HepG2 (cell line): Measurements from ENCODE around the gene TSC22D2. TPM values are rescaled to one million over a fixed set of nuclear protein-coding genes. Genes with fewer than 3 reads are reported as not detected.
A peak's percentile ranks its signal among the peaks of the same experiment; 100 is the strongest.

ENCODE experiments used
- AGO2 ChIP-seq: fragments of 200-400 bp; formaldehyde crosslinking; optimal IDR thresholded peaks from 2 replicates; pipeline ENCODE3; 2017; ENCODE audit warnings: mild to moderate bottlenecking, low read depth, low read length, moderate library complexity
- GFI1 ChIP-seq: sonication (generic); formaldehyde crosslinking; IDR thresholded peaks from 2 replicates; pipeline ENCODE4 v1.5.0; 2020; ENCODE audit warnings: missing genetic modification reagents, mild to moderate bottlenecking, borderline replicate concordance
- MIER2 ChIP-seq: IDR thresholded peaks from 2 replicates; pipeline ENCODE4 v1.6.1; 2016; ENCODE audit warnings: missing biosample characterization, missing genetic modification reagents
- NFE2L1 ChIP-seq: sonication (generic); formaldehyde crosslinking; IDR thresholded peaks from 2 replicates; pipeline ENCODE4 v1.4.0; 2020; ENCODE audit warnings: missing genetic modification reagents, mild to moderate bottlenecking, borderline replicate concordance
- PHF20 ChIP-seq: sonication (generic); formaldehyde crosslinking; IDR thresholded peaks from 2 replicates; pipeline ENCODE4 v1.5.0; 2020; ENCODE audit warnings: mild to moderate bottlenecking, missing genetic modification reagents
- RBAK ChIP-seq: sonication (generic); formaldehyde crosslinking; IDR thresholded peaks from 2 replicates; pipeline ENCODE4 v1.5.1; 2020; ENCODE audit warnings: mild to moderate bottlenecking, missing genetic modification reagents
- RBFOX2 ChIP-seq: fragments of 200-400 bp; formaldehyde crosslinking; IDR thresholded peaks from 2 replicates; pipeline ENCODE4 v1.6.1; 2017; ENCODE audit warnings: low read depth, mild to moderate bottlenecking, low read length
- REL ChIP-seq: sonication (generic); formaldehyde crosslinking; conservative IDR thresholded peaks from 2 replicates; pipeline ENCODE4 v1.8.0; 2022; ENCODE audit warnings: mild to moderate bottlenecking, missing genetic modification reagents, moderate library complexity
- SAP130 ChIP-seq: IDR thresholded peaks from 2 replicates; pipeline ENCODE4 v1.6.1; 2016; ENCODE audit warnings: low read depth
- SMAD9 ChIP-seq: sonication (generic); formaldehyde crosslinking; IDR thresholded peaks from 2 replicates; pipeline ENCODE4 v1.5.1; 2020; ENCODE audit warnings: mild to moderate bottlenecking, missing genetic modification reagents
- SNAI1 ChIP-seq: sonication (generic); formaldehyde crosslinking; IDR thresholded peaks from 2 replicates; pipeline ENCODE4 v1.5.0; 2020; ENCODE audit warnings: mild to moderate bottlenecking, missing genetic modification reagents, borderline replicate concordance
- TSC22D2 ChIP-seq: sonication (generic); formaldehyde crosslinking; IDR thresholded peaks from 2 replicates; pipeline ENCODE4 v1.5.1; 2020; ENCODE audit warnings: missing genetic modification reagents, mild to moderate bottlenecking, borderline replicate concordance
- ZFYVE20 ChIP-seq: sonication (generic); formaldehyde crosslinking; IDR thresholded peaks from 2 replicates; pipeline ENCODE4 v1.8.0; 2023; ENCODE audit warnings: low read depth, mild to moderate bottlenecking, moderate library complexity, missing genetic modification reagents, borderline replicate concordance
- ZKSCAN1 ChIP-seq: fragments of 150-350 bp; IDR thresholded peaks from 2 replicates; pipeline ENCODE4 v1.6.1; 2014; ENCODE audit warnings: low read length
- ZNF350 ChIP-seq: sonication (generic); formaldehyde crosslinking; IDR thresholded peaks from 2 replicates; pipeline ENCODE4 v1.4.0; 2020; ENCODE audit warnings: mild to moderate bottlenecking, low read depth, missing genetic modification reagents, borderline replicate concordance
- ZNF703 ChIP-seq: sonication (generic); formaldehyde crosslinking; IDR thresholded peaks from 2 replicates; pipeline ENCODE4 v1.5.1; 2020; ENCODE audit warnings: missing genetic modification reagents, mild to moderate bottlenecking, moderate library complexity, borderline replicate concordance
- ZZZ3 ChIP-seq: sonication (generic); formaldehyde crosslinking; IDR thresholded peaks from 2 replicates; pipeline ENCODE4 v1.4.0; 2020; ENCODE audit warnings: missing genetic modification reagents, mild to moderate bottlenecking, borderline replicate concordance
- polyA plus RNA-seq, 8 experiments: library from polyadenylated mRNA; depleted of rRNA in 3 of 8; stranded (reverse) in 7 of 8; unstranded in 1 of 8; fragments of >200 nt; fragmentation: Illumina TruSeq in 4 of 8; extraction: Trizol in 4 of 8; gene quantifications; 2 replicates each; pipeline versions ENCODE4 v1.2.1 to v1.2.3, GENCODE V29; 2011 to 2016; ENCODE audit warnings: low read depth in 4 of 8, missing spikeins in 1 of 8, mixed read lengths in 1 of 8; ENCODE audit not compliant: insufficient read depth in 1 of 8
- total RNA-seq, 5 experiments: library from RNA; depleted of rRNA; stranded (reverse); fragments of >200 nt; fragmentation: Illumina TruSeq; extraction: Trizol; gene quantifications; 2 replicates each; pipeline ENCODE4 v1.2.3, GENCODE V29; 2016; ENCODE audit warnings: low read depth in 1 of 5
- TF ChIP-seq, protein P1 (sequence below): sonication (generic); formaldehyde crosslinking; IDR thresholded peaks from 2 replicates; pipeline ENCODE4 v1.5.1; 2020; ENCODE audit warnings: missing genetic modification reagents, mild to moderate bottlenecking, borderline replicate concordance
- TF ChIP-seq, protein P2 (sequence below): sonication (generic); formaldehyde crosslinking; IDR thresholded peaks from 2 replicates; pipeline ENCODE4 v1.5.1; 2020; ENCODE audit warnings: mild to moderate bottlenecking, missing genetic modification reagents, moderate library complexity
- TF ChIP-seq, protein P3 (sequence below): sonication (generic); IDR thresholded peaks from 2 replicates; pipeline ENCODE4 v1.6.1; 2016; ENCODE audit warnings: low read depth, borderline replicate concordance
- TF ChIP-seq, protein P4 (sequence below): IDR thresholded peaks from 2 replicates; pipeline ENCODE4 v1.6.1; 2012; ENCODE audit warnings: inconsistent platforms
- TF ChIP-seq, protein P5 (sequence below): IDR thresholded peaks from 2 replicates; pipeline ENCODE4 v1.6.1; 2016; ENCODE audit warnings: low read depth, control low read depth

Gene TSC22D2
- total and polyA plus RNA-seq, 2 of the 13 experiments (the other 11 are each of a cell fraction or from before 2014, with no cell fraction given): 4.6 to 8.2 TPM

- no peak for TF ChIP-seq ZKSCAN1
- no peak for TF ChIP-seq GFI1 (CRISPR knock-in tag)
- TF ChIP-seq, protein P1, sequence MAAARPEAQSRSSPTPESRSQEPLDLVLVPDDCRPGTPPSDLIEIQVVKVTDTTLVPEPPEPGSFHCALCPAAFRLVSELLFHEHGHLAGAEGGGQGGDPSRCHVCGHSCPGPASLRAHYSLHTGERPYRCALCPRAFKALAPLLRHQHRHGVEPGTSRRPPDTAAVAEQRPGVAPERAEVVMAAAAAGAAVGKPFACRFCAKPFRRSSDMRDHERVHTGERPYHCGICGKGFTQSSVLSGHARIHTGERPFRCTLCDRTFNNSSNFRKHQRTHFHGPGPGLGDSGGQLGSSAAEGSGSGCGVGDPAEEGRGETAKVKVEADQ (CRISPR knock-in tag): 0 out of 2 replicates have a peak, but pooled peaks have one; percentile 4
- TF ChIP-seq ZFYVE20 (CRISPR knock-in tag): no peak
- peak; percentile 17; the same call in 1 of the 2 replicates for TF ChIP-seq PHF20
- TF ChIP-seq SNAI1: 0 out of 2 replicates have a peak, but pooled peaks have one; percentile 35
- peak; percentile 30; the same call in 1 of the 2 replicates for TF ChIP-seq SAP130 (CRISPR knock-in tag)
- no peak for TF ChIP-seq SMAD9
- TF ChIP-seq, protein P2, sequence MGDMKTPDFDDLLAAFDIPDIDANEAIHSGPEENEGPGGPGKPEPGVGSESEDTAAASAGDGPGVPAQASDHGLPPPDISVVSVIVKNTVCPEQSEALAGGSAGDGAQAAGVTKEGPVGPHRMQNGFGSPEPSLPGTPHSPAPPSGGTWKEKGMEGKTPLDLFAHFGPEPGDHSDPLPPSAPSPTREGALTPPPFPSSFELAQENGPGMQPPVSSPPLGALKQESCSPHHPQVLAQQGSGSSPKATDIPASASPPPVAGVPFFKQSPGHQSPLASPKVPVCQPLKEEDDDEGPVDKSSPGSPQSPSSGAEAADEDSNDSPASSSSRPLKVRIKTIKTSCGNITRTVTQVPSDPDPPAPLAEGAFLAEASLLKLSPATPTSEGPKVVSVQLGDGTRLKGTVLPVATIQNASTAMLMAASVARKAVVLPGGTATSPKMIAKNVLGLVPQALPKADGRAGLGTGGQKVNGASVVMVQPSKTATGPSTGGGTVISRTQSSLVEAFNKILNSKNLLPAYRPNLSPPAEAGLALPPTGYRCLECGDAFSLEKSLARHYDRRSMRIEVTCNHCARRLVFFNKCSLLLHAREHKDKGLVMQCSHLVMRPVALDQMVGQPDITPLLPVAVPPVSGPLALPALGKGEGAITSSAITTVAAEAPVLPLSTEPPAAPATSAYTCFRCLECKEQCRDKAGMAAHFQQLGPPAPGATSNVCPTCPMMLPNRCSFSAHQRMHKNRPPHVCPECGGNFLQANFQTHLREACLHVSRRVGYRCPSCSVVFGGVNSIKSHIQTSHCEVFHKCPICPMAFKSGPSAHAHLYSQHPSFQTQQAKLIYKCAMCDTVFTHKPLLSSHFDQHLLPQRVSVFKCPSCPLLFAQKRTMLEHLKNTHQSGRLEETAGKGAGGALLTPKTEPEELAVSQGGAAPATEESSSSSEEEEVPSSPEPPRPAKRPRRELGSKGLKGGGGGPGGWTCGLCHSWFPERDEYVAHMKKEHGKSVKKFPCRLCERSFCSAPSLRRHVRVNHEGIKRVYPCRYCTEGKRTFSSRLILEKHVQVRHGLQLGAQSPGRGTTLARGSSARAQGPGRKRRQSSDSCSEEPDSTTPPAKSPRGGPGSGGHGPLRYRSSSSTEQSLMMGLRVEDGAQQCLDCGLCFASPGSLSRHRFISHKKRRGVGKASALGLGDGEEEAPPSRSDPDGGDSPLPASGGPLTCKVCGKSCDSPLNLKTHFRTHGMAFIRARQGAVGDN (CRISPR knock-in tag): peak; percentile 86
- TF ChIP-seq MIER2: no peak
- TF ChIP-seq ZNF703 (CRISPR knock-in tag): 0 out of 2 replicates have a peak, but pooled peaks have one; percentile 22
- no peak for TF ChIP-seq NFE2L1 (CRISPR knock-in tag)
- TF ChIP-seq TSC22D2 (CRISPR knock-in tag): no peak
- TF ChIP-seq RBFOX2: peak; percentile 63
- TF ChIP-seq, protein P3, sequence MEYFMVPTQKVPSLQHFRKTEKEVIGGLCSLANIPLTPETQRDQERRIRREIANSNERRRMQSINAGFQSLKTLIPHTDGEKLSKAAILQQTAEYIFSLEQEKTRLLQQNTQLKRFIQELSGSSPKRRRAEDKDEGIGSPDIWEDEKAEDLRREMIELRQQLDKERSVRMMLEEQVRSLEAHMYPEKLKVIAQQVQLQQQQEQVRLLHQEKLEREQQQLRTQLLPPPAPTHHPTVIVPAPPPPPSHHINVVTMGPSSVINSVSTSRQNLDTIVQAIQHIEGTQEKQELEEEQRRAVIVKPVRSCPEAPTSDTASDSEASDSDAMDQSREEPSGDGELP: peak; percentile 28; the same call in 1 of the 2 replicates
- TF ChIP-seq RBAK (CRISPR knock-in tag): no peak
- TF ChIP-seq, protein P4, sequence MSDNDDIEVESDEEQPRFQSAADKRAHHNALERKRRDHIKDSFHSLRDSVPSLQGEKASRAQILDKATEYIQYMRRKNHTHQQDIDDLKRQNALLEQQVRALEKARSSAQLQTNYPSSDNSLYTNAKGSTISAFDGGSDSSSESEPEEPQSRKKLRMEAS: peak; percentile 71
- TF ChIP-seq ZZZ3 (CRISPR knock-in tag): no peak
- peak; percentile 71; the same call in 1 of the 2 replicates for TF ChIP-seq REL (CRISPR knock-in tag)
- TF ChIP-seq AGO2: peak; percentile 89
- TF ChIP-seq ZNF350: no peak
- TF ChIP-seq, protein P5, sequence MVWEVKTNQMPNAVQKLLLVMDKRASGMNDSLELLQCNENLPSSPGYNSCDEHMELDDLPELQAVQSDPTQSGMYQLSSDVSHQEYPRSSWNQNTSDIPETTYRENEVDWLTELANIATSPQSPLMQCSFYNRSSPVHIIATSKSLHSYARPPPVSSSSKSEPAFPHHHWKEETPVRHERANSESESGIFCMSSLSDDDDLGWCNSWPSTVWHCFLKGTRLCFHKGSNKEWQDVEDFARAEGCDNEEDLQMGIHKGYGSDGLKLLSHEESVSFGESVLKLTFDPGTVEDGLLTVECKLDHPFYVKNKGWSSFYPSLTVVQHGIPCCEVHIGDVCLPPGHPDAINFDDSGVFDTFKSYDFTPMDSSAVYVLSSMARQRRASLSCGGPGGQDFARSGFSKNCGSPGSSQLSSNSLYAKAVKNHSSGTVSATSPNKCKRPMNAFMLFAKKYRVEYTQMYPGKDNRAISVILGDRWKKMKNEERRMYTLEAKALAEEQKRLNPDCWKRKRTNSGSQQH (CRISPR knock-in tag): no peak
Observed at GRCh38 chr3:150410311-150411105, 2.4 kb downstream of the TSC22D2 start (continued).
